MCF 10A (cell line): ENCODE data around the gene PIK3CD. TPM values are rescaled to one million over a fixed set of nuclear protein-coding genes. Genes with fewer than 3 reads are reported as not detected.

Experiments used
- BruUV-seq: library from RNA; stranded (reverse); fragments of 400-500 nt; replicated peaks from 2 replicates; lab custom pipeline; 2021; lab: Mats Ljungman, UMichigan
- CTCF ChIA-PET: fragments of 300-600 bp; sonication (Branson Sonifier 250); formaldehyde crosslinking; extraction: SDS; loops from one replicate; lab custom pipeline; 2021; ENCODE audit warnings: antibody characterized with exemption, inconsistent platforms; lab: Yijun Ruan, JAX
- POLR2A ChIA-PET: fragments of 300-600, 350-650 bp; sonication (Branson Sonifier 250); formaldehyde crosslinking; extraction: SDS; loops from one replicate; lab custom pipeline; 2020; ENCODE audit warnings: antibody characterized with exemption, inconsistent platforms; lab: Yijun Ruan, JAX
- DNase-seq: peaks from one replicate; pipeline ENCODE4 v3.0.0-alpha.2; 2018; ENCODE audit not compliant: unreplicated experiment
- H3K27ac Mint-ChIP-seq: one replicate; pipeline ENCODE4 v1.8.0; 2022; ENCODE audit warnings: mild to moderate bottlenecking, low read depth, mixed read lengths; ENCODE audit not compliant: unreplicated experiment
- H3K27me3 Mint-ChIP-seq: one replicate; pipeline ENCODE4 v1.8.0; 2022; ENCODE audit warnings: mixed read lengths; ENCODE audit not compliant: insufficient read depth, unreplicated experiment
- H3K36me3 Mint-ChIP-seq: one replicate; pipeline ENCODE4 v1.8.0; 2022; ENCODE audit warnings: mild to moderate bottlenecking, moderate library complexity, mixed read lengths; ENCODE audit not compliant: insufficient read depth, unreplicated experiment
- H3K4me1 Mint-ChIP-seq: one replicate; pipeline ENCODE4 v1.8.0; 2022; ENCODE audit warnings: mixed read lengths; ENCODE audit not compliant: insufficient read depth, unreplicated experiment
- H3K4me3 Mint-ChIP-seq: one replicate; pipeline ENCODE4 v1.8.0; 2022; ENCODE audit warnings: mild to moderate bottlenecking, moderate library complexity, mixed read lengths; ENCODE audit not compliant: unreplicated experiment
- H3K9me3 Mint-ChIP-seq: one replicate; pipeline ENCODE4 v1.8.0; 2022; ENCODE audit warnings: mixed read lengths; ENCODE audit not compliant: unreplicated experiment
- CTCF ChIP-seq: fragments of 200-600 bp; IDR thresholded peaks from one replicate; pipeline ENCODE4 v1.8.0; 2022; ENCODE audit warnings: antibody characterized with exemption, mild to moderate bottlenecking; ENCODE audit not compliant: unreplicated experiment
- intact Hi-C: fragments of 100-400 bp; cut with micrococcal nuclease; formaldehyde crosslinking; loops from 2 replicates; pipeline ENCODE4 v1.14.1; 2022
- total RNA-seq: library from RNA; stranded (reverse); gene quantifications from 2 replicates; pipeline ENCODE4 v1.2.3, GENCODE V29; 2022

PIK3CD gene
- total RNA-seq, 1 experiment from 2014 or later, result 7.0 TPM

DNA sequence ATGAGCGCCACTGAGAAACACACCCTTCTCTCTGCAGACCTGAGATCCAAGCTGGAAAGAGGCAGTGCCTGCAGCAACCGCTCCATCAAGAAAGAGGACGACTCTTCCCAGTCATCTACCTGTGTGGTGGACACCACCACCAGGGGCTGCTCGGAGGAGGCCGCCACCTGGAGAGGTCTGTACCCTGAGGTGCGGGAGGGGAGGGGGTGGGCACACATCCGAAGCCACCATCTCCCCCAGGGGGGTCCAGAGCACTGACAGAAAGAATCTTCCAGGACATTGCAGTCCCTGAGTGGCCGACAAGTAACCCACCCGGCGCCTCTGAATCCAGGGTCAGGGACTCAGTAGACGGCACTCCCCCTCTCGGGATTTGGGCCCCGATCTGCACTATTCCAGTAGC is 39.8 kb upstream of the PIK3CD start:
- H3K4me3 Mint-ChIP-seq, result no peak overlapping the region
- H3K27me3 Mint-ChIP-seq, result no peaks in the 10 kb centered on the region
- no peak overlapping the region for H3K27ac Mint-ChIP-seq
- POLR2A ChIA-PET, result interaction anchor here (0.6 kb wide), 1 partner anchor 23 kb away, joined by 3 read pairs; no protein-coding TSS in a partner anchor
- TF ChIP-seq CTCF, result no peak
- BruUV-seq, result no TSS peak
- no peaks in the 10 kb centered on the region for H3K4me1 Mint-ChIP-seq
- H3K9me3 Mint-ChIP-seq, result no peaks in the 10 kb centered on the region
- CTCF ChIA-PET, result interaction anchor here (0.6 to 0.7 kb wide), 3 partner anchors 116 to 255 kb away, joined by 3 to 4 read pairs (median 3); no protein-coding TSS in a partner anchor
- H3K36me3 Mint-ChIP-seq, result peaks cover 11% of the 10 kb centered on the region
- intact Hi-C loops, result no loop called here
- no peak for DNase-seq

DNA sequence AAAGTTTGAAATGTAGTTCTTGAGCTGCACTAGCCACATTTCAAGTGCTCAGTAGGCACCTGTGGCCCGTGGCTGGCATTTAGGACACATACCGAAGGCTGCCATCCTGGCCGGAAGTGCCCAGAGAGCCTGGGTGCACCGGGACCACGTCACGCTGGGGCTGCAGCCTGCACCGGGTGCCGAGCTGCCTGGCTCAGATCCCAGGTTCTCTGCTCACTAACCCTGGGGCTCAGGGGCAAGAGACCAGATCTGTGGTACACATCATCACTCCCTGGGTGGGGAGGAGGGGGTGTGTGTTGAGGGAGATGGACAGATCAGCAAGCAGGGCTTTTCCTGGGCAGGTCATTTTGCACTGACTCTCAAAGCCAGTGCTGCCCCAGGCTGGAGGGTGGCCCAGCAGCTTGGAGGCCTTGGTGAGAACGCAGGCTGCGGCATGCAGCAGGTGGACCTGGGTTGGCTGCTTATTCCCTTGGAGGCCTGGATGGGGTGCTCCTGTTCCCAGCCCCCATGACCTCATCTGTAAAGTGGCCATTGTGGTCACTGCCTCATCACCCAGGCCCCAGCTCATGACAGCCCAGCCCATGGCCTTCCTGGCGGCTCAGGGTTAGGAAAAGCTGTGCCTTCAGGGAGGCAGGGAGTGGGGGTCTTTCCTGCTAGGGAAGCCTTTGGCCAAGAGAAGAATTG is 39.2 kb upstream of the PIK3CD start:
- Mint-ChIP-seq H3K27me3 (no peaks in the 10 kb centered on the region), H3K9me3 (no peaks in the 10 kb centered on the region), H3K4me3 (no peak overlapping the region), H3K4me1 (no peaks in the 10 kb centered on the region), H3K27ac (no peak overlapping the region), H3K36me3 (peaks cover 11% of the 10 kb centered on the region)
- no TSS peak for BruUV-seq
- ChIA-PET CTCF (interaction anchor here (0.6 to 2.2 kb wide), 5 partner anchors 14 to 488 kb away, joined by 3 to 7 read pairs (median 3); no protein-coding TSS in a partner anchor), POLR2A (no interaction called here)
- no peak for DNase-seq
- no peak for TF ChIP-seq CTCF
- intact Hi-C loops, result no loop called here

DNA sequence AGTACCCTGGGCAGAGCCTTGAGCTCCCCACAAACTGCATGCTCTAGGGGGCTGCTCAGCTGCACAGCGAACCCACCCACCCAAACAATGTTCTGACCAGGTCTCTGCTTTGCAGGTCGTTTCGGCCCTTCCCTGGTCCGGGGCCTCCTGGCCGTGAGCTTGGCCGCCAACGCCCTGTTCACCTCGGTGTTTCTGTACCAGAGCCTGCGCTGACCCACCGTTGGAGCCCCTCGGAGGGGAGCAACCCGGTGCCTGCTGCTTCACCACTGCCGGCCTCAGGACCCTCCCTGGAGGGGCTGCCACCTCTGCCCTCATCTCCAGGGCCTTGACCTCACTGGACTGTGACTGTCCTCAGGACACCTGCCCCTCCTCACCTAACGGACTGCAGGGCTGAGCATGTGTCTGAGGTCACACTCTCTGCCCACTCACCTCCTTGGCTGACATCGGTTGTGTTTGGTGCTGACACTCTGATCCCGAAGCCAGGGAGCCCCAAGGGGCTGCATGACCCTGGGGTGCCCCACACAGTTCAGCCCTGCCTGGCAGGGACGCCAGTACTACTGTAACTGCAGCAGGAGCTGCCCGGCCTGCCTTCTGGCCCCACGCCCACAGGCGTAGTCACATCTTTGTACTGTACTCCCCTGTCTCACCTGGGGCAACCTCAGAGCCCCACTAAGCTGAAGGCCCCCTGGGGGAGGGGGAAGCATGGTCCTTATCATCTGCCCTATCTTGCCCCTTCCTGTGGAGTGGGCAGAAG is 38.5 kb upstream of the PIK3CD start:
- Mint-ChIP-seq H3K36me3 (peaks cover 11% of the 10 kb centered on the region), H3K27ac (no peak overlapping the region), H3K4me3 (no peak overlapping the region), H3K27me3 (no peaks in the 10 kb centered on the region), H3K9me3 (no peaks in the 10 kb centered on the region), H3K4me1 (no peaks in the 10 kb centered on the region)
- intact Hi-C loops, result no loop called here
- no peak for DNase-seq
- ChIA-PET CTCF (interaction anchor here (0.7 to 2.2 kb wide), 3 partner anchors 13 to 487 kb away, joined by 3 to 7 read pairs (median 3); no protein-coding TSS in a partner anchor), POLR2A (interaction anchor here (0.5 kb wide), 1 partner anchor 693 kb away, joined by 3 read pairs; no protein-coding TSS in a partner anchor)
- BruUV-seq, result no TSS peak
- no peak for TF ChIP-seq CTCF

GRCh38 chr1:9613625-9614299 is 37.8 kb upstream of the PIK3CD start:
- POLR2A ChIA-PET, result interaction anchor here (0.5 kb wide), 1 partner anchor 693 kb away, joined by 3 read pairs; no protein-coding TSS in a partner anchor
- no peak overlapping the region for H3K27ac Mint-ChIP-seq
- H3K4me1 Mint-ChIP-seq, result no peaks in the 10 kb centered on the region
- no peak overlapping the region for H3K4me3 Mint-ChIP-seq
- H3K9me3 Mint-ChIP-seq, result no peaks in the 10 kb centered on the region
- no peak for TF ChIP-seq CTCF
- H3K36me3 Mint-ChIP-seq, result peaks cover 11% of the 10 kb centered on the region
- H3K27me3 Mint-ChIP-seq, result no peaks in the 10 kb centered on the region
- intact Hi-C loops, result no loop called here
- BruUV-seq, result no TSS peak
- no peak for DNase-seq
- CTCF ChIA-PET, result interaction anchor here (0.6 to 2.2 kb wide), 2 partner anchors 13 to 148 kb away, joined by 4 to 7 read pairs; no protein-coding TSS in a partner anchor
